GM21619 (cell line): ENCODE results near the gene CDH2.

Source experiments
- ATAC-seq: cut with Tn5 transposase; IDR thresholded peaks from one replicate; pipeline ENCODE4 v1.9.1; 2021; ENCODE audit not compliant: unreplicated experiment

The CDH2 gene

DNA sequence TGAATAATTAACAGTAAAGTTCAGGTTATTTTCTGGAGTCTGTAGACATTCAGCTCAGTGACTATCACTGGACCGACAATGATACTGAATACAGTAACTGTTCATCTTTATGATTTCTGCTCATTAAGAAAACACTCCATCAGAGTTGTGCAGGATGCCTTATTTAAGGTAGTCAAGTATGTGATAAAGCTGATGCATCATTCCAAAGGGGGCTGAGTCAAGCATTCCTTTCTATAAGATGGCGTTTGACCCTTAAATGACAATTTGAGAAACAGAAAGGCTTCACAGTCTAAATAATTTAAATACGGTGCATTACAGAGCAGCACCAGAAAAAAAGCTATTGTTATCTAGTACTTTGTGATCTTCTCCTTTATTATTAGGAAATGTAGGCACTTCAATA is 131.1 kb downstream of the CDH2 start:
- no peak for ATAC-seq

- ATAC-seq: no peak
Observed at GRCh38 chr18:28045176-28045810, 131.6 kb downstream of the CDH2 start.

DNA sequence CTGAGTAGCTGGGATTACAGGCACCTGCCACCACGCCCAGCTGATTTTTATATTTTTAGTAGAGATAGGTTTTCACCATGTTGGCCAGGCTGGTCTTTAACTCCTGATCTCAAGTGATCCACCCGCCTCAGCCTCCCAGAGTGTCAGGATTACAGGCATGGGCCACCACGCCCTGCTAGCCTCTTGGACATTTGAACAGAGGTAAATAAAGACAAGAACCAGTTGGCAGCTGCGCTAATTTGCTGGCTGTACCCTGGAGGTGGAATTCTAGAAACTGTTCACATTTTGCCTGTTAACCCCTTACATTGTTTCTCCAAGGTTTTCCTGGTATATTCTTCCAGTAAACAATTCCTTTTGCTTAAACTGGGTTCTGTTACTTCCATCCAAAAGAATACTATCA is 132.9 kb downstream of the CDH2 start:
- ATAC-seq: no peak

- ATAC-seq: no peak
Observed at GRCh38 chr18:28043631-28044030, 133.3 kb downstream of the CDH2 start.

- no peak for ATAC-seq
Observed at GRCh38 chr18:28041366-28041765, 135.6 kb downstream of the CDH2 start.

DNA sequence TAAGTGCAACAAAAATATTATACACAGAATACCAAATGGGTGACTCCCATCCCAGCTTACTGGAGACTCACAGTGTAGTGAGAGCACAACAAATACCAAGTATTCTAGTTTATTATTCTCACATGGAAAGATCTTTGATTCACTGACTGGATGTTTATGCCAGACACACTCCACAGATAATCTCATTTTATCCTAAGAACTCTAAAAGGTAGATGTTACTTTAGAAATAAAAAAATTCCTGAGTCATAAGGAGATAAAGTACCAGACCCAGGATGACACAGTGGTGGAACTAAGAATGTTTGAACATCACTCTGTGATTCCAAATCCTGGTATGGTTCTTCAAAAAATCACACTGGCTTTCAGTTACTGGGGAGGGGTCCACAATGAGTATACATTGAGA is 136.2 kb downstream of the CDH2 start:
- no peak for ATAC-seq

DNA sequence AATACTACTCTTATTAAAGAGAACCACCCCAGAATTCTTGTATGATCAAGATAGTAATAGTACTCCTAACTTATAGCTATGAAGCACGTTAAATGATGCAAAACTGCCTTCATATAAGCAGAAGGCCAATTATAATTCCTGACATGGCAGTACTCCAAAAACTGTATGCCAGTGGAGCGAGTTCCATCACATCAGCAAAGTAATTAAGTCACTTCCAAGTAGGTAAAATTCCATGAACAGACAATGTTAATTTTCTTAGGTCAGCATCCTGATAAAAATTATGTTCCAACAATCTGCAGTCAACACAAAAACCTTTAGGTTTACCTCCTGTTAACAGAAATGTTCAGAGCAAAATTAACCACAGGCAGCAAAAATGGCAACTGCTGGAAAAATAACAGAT is 136.7 kb downstream of the CDH2 start:
- ATAC-seq: no peak

DNA sequence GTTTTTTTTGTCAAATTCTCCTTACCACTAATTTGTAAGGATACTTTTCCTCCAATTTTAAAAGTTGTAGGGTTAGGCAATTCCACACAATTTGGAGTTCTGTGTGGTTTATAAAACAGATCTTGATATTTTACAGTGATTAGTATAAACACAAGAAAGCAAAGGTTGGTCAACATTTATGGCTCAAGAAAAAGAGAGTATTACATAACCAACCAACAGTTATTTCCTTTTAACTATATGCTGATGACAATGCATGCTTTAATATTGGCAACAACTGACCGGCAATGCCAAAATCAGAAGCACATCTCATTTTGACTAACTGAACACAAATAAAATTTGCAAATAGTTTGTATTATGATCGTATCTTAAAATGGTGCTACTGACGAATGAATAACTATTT is 137.2 kb downstream of the CDH2 start:
- ATAC-seq: no peak

- no peak for ATAC-seq
Observed at GRCh38 chr18:28039078-28039477, 137.9 kb downstream of the CDH2 start.

- ATAC-seq: no peak
Observed at GRCh38 chr18:28036488-28036887, 140.4 kb downstream of the CDH2 start.

DNA sequence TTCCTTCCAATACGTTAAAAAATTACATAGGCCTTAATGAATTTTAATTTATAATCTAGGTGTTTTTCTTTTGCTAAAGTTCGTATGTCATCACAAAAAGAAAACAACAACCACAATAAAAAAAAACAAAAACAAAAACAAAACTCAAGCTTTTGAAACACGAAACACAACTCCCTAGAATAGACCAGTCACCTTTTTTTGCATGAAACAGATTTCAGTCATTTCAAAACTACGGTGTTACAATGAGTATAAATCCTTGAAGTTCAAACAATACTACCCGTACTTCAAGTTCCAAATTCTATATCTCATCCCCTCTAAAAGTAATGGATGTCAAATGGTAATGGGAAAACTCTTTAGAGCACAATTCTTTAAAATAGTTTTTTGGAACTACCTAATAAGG is 142.4 kb downstream of the CDH2 start:
- no peak for ATAC-seq

DNA sequence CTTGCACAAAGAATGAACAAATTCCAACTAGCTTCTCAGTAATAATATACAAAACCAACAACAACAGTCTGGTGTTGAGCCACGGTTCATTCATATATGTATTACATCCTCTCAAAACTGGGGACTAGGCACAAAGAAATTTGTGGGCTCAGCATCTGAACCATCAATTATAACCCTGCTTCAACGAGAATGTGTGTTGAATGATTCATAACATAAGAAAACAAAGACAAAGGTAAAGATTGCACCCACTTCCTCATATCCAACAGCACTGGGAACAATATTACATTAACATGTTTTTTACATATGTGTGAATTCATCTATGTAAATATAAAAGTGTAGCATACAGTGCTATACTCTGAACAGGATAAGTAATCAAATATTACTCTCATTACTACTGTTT is 144.8 kb downstream of the CDH2 start:
- ATAC-seq: no peak

DNA sequence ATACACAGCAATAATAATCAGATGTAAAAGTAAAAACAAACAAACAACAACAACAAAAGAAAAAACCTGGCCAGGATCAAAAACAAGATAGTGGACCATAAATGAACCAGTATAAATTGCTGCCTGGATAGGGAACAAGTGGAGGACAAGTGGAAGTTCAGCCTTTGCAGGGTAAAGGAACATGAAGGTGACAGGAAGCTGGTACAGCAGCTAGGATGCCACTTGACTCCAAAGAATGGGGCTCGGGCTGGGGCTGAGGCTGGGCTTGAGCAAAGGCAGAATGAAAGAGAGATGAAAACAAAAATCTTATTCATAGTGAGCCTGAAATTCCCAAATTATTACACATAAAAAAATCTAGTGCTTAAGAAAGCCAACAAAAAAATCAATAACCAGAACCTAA is 146.5 kb downstream of the CDH2 start:
- no peak for ATAC-seq

- ATAC-seq: no peak
Observed at GRCh38 chr18:28027755-28028154, 149.2 kb downstream of the CDH2 start.

- no peak for ATAC-seq
Observed at GRCh38 chr18:28019425-28020108, 157.4 kb downstream of the CDH2 start.

- no peak for ATAC-seq
Observed at GRCh38 chr18:28018351-28018750, 158.6 kb downstream of the CDH2 start.

GRCh38 chr18:28015671-28016070 is 161.3 kb downstream of the CDH2 start:
- no peak for ATAC-seq

DNA sequence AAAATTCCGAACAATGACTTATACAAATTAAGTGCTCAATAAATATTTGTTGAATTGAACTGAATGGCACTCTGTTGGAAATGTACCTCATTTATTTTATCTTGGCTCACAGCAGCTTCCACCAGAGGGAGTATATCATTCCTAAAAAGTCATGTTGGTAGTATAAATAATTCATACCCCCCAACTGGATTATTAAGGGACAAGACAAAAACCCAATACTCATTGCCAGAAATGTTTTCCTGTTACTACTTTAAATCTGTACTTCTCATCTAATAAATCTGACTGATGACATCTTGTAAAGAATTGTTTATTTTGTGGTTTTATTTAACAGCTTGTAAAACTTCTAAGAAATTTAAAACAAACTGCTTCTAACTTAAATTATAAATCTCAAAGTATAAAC is 163.9 kb downstream of the CDH2 start:
- no peak for ATAC-seq

DNA sequence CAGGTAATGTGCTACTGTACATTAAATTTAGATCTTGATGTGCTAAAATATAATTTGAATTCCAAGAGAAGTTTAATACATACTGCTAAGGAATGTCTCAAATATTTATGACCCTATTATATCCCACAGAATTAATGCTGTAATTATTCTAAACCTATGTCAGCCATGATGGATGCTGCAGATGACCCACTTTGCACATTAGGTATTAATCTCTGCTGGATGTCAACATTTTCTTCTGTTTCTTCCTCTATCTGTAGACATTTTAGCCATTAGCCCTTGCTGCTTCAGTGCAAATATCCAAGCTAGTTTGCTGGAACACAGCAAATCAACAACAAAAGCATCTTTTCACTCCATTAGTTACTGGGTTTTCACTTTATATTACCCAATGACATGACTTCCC is 164.6 kb downstream of the CDH2 start:
- no peak for ATAC-seq

DNA sequence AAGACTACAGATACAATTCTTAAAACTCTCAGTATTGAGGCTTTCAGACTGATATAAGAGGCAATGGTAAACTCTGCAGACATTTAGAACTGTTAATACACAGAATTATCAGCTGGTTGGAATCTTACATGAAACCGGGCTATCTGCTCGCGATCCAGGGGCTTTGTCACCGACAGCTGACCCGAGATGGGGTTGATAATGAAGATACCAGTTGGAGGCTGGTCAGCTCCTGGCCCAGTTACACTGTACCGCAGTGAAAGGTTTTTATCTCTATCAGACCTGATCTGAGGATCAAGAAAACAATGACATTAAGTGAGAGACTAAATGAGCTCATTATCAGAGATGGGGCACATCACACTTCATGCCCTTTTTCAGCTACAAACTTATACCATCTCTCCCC is 167.3 kb downstream of the CDH2 start:
- no peak for ATAC-seq

DNA sequence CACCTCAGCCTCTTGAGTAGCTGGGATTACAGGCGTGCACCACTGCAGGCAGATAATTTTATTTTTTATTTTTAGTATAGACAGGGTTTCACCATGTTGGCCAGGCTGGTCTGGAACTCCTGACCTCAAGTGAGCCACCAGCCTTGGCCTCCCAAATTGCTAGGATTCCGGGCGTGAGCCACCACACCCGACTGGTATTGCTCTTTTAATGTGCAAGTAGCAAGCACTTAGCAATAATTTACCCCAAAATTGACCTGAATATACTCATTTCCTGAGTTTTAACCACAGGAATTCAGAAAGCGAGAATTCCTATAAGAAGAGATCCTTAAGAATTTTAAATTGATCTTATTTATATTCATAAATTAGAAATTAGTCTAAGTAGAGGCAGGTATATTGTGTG is 169.1 kb downstream of the CDH2 start:
- no peak for ATAC-seq

DNA sequence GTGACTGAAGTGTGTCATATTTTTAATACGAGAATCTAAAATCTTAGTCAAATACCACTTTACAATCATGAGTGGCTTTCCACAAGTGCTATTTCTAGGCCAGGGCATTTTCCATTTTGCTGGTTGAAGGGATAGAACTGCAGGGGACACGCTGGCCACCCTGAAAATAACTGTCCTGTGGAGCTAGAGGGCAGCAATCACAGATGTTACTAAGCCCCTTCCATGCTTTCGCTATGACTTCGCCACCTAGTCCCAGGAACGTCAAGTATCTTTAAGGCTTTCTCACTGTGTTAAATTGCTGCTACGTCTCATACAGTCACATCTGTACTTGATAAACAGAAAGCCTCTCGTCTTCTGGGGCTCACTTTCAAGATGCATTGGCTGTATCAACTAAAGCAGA is 171.8 kb downstream of the CDH2 start:
- ATAC-seq: no peak

DNA sequence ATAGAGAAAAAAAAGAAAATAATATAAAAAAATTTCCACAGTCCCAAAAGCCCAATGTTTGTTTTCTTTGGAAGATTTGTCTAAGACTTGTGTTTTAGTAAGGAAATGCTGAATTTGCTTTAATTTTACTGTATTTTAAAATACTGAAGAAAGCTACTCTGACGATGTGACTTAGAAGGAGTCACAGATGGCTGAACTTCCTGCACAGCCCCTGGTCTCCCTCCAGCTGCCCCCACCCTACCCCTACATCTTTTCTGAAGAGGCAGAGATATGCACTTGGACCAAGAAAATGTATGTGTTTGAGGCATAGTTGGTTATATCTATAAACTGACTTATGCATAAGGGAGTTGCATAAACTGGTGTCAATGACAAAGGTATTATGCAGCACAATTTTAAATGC is 172.3 kb downstream of the CDH2 start:
- ATAC-seq: no peak
